ENCODE results near the gene NTF3.

GRCh38 chr12:5520037-5520436 lies 88.1 kb downstream of the NTF3 start:
- TF ChIP-seq CTCF (IDR thresholded peaks at IDR 0.05) (no peak), POLR2A (IDR thresholded peaks at IDR 0.05) (no peak), POLR2AphosphoS5 (IDR thresholded peaks at IDR 0.05) (no peak)

Data from prostate gland (tissue), 2 donors.